ENCODE results near the gene CCDC174. TPM values are rescaled to one million over a fixed set of nuclear protein-coding genes. Genes with fewer than 3 reads are reported as not detected.
"Not testable (repeated sequence)": the region's sequence is repeated elsewhere in the genome, so short reads cannot be mapped to it uniquely, and the experiment has no call there.

Gene CCDC174
- total RNA-seq, 1 donor from 2014 or later = 16.8 TPM

GRCh38 chr3:14649466-14649865 lies 2.1 kb upstream of the CCDC174 start:
- no peak for DNase-seq (ENCODE audit: low spot score)

GRCh38 chr3:14650193-14650592 lies 1.4 kb upstream of the CCDC174 start:
- DNase-seq (ENCODE audit: low spot score) = no peak

GRCh38 chr3:14652360-14652907 lies 872 bp downstream of the CCDC174 start:
- DNase-seq (ENCODE audit: low spot score) = not testable (repeated sequence)

GRCh38 chr3:14657579-14657978 lies 6.0 kb downstream of the CCDC174 start:
- no peak for DNase-seq (ENCODE audit: low spot score)

GRCh38 chr3:14658978-14659377 lies 7.4 kb downstream of the CCDC174 start:
- DNase-seq (ENCODE audit: low spot score) = no peak

GRCh38 chr3:14660942-14661341 lies 9.4 kb downstream of the CCDC174 start:
- DNase-seq (ENCODE audit: low spot score) = no peak

GRCh38 chr3:14663396-14664135 lies 12.0 kb downstream of the CCDC174 start:
- DNase-seq (ENCODE audit: low spot score) = no peak

GRCh38 chr3:14664170-14664569 lies 12.6 kb downstream of the CCDC174 start:
- DNase-seq (ENCODE audit: low spot score) = no peak

- no peak for DNase-seq (ENCODE audit: low spot score)
Measured at GRCh38 chr3:14672588-14672987, 21.0 kb downstream of the CCDC174 start.

GRCh38 chr3:14674841-14675240 lies 23.3 kb downstream of the CCDC174 start, which contains the start of gene C3orf20:
C3orf20 (plus strand) TSS chr3:14675141; CDS start chr3:14682714, 7,573 bp downstream.
- DNase-seq (ENCODE audit: low spot score) = no peak

GRCh38 chr3:14676881-14677280 lies 25.3 kb downstream of the CCDC174 start:
- DNase-seq (ENCODE audit: low spot score) = no peak

- no peak for DNase-seq (ENCODE audit: low spot score)
Measured at GRCh38 chr3:14678015-14678503, 26.5 kb downstream of the CCDC174 start.

GRCh38 chr3:14680115-14680514 lies 28.6 kb downstream of the CCDC174 start:
- DNase-seq (ENCODE audit: low spot score) = no peak

GRCh38 chr3:14680716-14681115 lies 29.2 kb downstream of the CCDC174 start:
- DNase-seq (ENCODE audit: low spot score) = no peak

GRCh38 chr3:14684447-14684846 lies 32.9 kb downstream of the CCDC174 start:
- DNase-seq (ENCODE audit: low spot score) = no peak

GRCh38 chr3:14685179-14685578 lies 33.6 kb downstream of the CCDC174 start:
- no peak for DNase-seq (ENCODE audit: low spot score)

- DNase-seq (ENCODE audit: low spot score) = no peak
Measured at GRCh38 chr3:14687360-14687759, 35.8 kb downstream of the CCDC174 start.

GRCh38 chr3:14688525-14688924 lies 37.0 kb downstream of the CCDC174 start:
- DNase-seq (ENCODE audit: low spot score) = no peak

- no peak for DNase-seq (ENCODE audit: low spot score)
Measured at GRCh38 chr3:14689247-14689980, 37.9 kb downstream of the CCDC174 start.

- no peak for DNase-seq (ENCODE audit: low spot score)
Measured at GRCh38 chr3:14691239-14691638, 39.7 kb downstream of the CCDC174 start.

GRCh38 chr3:14691719-14692118 lies 40.2 kb downstream of the CCDC174 start:
- DNase-seq (ENCODE audit: low spot score) = no peak

GRCh38 chr3:14698601-14699244 lies 47.2 kb downstream of the CCDC174 start:
- no peak for DNase-seq (ENCODE audit: low spot score)
